H1 (cell line): ENCODE results near the gene HOOK1. TPM values are rescaled to one million over a fixed set of nuclear protein-coding genes. Genes with fewer than 3 reads are reported as not detected.

ENCODE experiments used
- ASH2L ChIP-seq: fragments of 200-600, 300-600 bp; sonication (generic); IDR thresholded peaks from one replicate; pipeline ENCODE4 v1.7.1; 2017; ENCODE audit warnings: low read length
- CBX5 ChIP-seq: fragments of 300-800, 300-1000 bp; sonication (generic); IDR thresholded peaks from 2 replicates; pipeline ENCODE4 v1.7.1; 2016; ENCODE audit warnings: antibody characterized with exemption, low read length, low read depth
- CTBP2 ChIP-seq: IDR thresholded peaks from 2 replicates; pipeline ENCODE4 v1.7.0; 2011; ENCODE audit warnings: borderline replicate concordance, mild to moderate bottlenecking, moderate library complexity, mixed read lengths, low read length; ENCODE audit not compliant: insufficient read depth, insufficient read length
- EP300 ChIP-seq, 2 experiments: IDR thresholded peaks; 1 replicate in 1 of 2; 2 replicates in 1 of 2; pipeline ENCODE4 v1.6.1; 2011 to 2012; ENCODE audit warnings: low read depth in 2 of 2, low read length in 2 of 2, mild to moderate bottlenecking in 2 of 2, borderline replicate concordance in 1 of 2, inconsistent platforms in 1 of 2, moderate library complexity in 1 of 2
- GABPA ChIP-seq: IDR thresholded peaks from 2 replicates; pipeline ENCODE4 v1.6.1; 2011; ENCODE audit warnings: mild to moderate bottlenecking, low read length, moderate library complexity, borderline replicate concordance; ENCODE audit not compliant: insufficient read depth
- HDAC6 ChIP-seq: IDR thresholded peaks from one replicate; pipeline ENCODE4 v1.7.1; 2012; ENCODE audit warnings: low read depth, mild to moderate bottlenecking, inconsistent platforms, low read length, moderate library complexity
- JUND ChIP-seq: IDR thresholded peaks from 2 replicates; pipeline ENCODE4 v1.6.1; 2011; ENCODE audit warnings: mild to moderate bottlenecking, improper control_type of control experiment, low read length
- KDM1A ChIP-seq: fragments of 200-600, 300-600 bp; sonication (generic); IDR thresholded peaks from 2 replicates; pipeline ENCODE4 v1.7.1; 2016; ENCODE audit warnings: mild to moderate bottlenecking, low read length, borderline replicate concordance
- RAD21 ChIP-seq, 2 experiments: IDR thresholded peaks in 1 of 2; conservative IDR thresholded peaks in 1 of 2; 2 replicates each; pipeline ENCODE4 v1.6.1; 2011; ENCODE audit warnings: low read depth in 2 of 2, low read length in 2 of 2, improper control_type of control experiment in 1 of 2, inconsistent platforms in 1 of 2, mild to moderate bottlenecking in 1 of 2, moderate library complexity in 1 of 2
- RBBP5 ChIP-seq: IDR thresholded peaks from 2 replicates; pipeline ENCODE4 v1.7.1; 2012; ENCODE audit warnings: low read depth, mild to moderate bottlenecking, inconsistent platforms, low read length, moderate library complexity, borderline replicate concordance
- RXRA ChIP-seq: IDR thresholded peaks from 2 replicates; pipeline ENCODE4 v1.6.1; 2011; ENCODE audit warnings: low read depth, mild to moderate bottlenecking, low read length, moderate library complexity; ENCODE audit not compliant: insufficient read depth
- SP2 ChIP-seq: IDR thresholded peaks from 2 replicates; pipeline ENCODE4 v1.6.1; 2012; ENCODE audit warnings: mild to moderate bottlenecking, low read length, inconsistent platforms
- TAF1 ChIP-seq: IDR thresholded peaks from 2 replicates; pipeline ENCODE4 v1.6.1; 2011; ENCODE audit warnings: mild to moderate bottlenecking, low read depth, low read length
- TEAD4 ChIP-seq: IDR thresholded peaks from 2 replicates; pipeline ENCODE4 v1.6.1; 2012; ENCODE audit warnings: low read depth, low read length, inconsistent platforms, mixed read lengths
- ZNF274 ChIP-seq: IDR thresholded peaks from 2 replicates; pipeline ENCODE4 v1.7.0; 2012; ENCODE audit warnings: low read length, borderline replicate concordance; ENCODE audit errors: extremely low read depth
- polyA plus RNA-seq, 7 experiments: library from polyadenylated mRNA; depleted of rRNA in 3 of 7; stranded (reverse) in 5 of 7; unstranded in 2 of 7; fragments of >200 nt in 5 of 7; fragments of 200-250 nt in 2 of 7; gene quantifications; 1 replicate in 5 of 7; 2 replicates in 1 of 7; 4 replicates in 1 of 7; pipeline versions ENCODE4 v1.2.1 to v1.2.3, GENCODE V29; 2011 to 2013; ENCODE audit warnings: missing spikeins in 2 of 7, mixed read lengths in 2 of 7
- total RNA-seq: library from RNA; stranded (reverse); fragmentation: NEBNext Ultra II Directional; extraction: Animal tissue kit (Norgen Biotek cat#: 25700); gene quantifications from 2 replicates; pipeline ENCODE4 v1.2.1, GENCODE V29; 2021
- TF ChIP-seq, protein P1 (sequence below): IDR thresholded peaks from 2 replicates; pipeline ENCODE4 v1.6.1; 2012; ENCODE audit warnings: low read length, inconsistent platforms
- TF ChIP-seq, protein P2 (sequence below), 3 experiments: IDR thresholded peaks; 1 replicate in 2 of 3; 2 replicates in 1 of 3; pipeline versions ENCODE4 v1.5.1 to v1.6.1; 2011; ENCODE audit warnings: low read length in 3 of 3, mild to moderate bottlenecking in 3 of 3, inconsistent platforms in 2 of 3, low read depth in 1 of 3, moderate library complexity in 1 of 3; ENCODE audit not compliant: insufficient read depth in 1 of 3; ENCODE audit errors: control extremely low read depth in 1 of 3

The HOOK1 gene
- total and polyA plus RNA-seq, 2 of the 8 experiments (the other 6 are each of a cell fraction or from before 2014, with no cell fraction given), result 5.6 to 34.5 TPM

DNA sequence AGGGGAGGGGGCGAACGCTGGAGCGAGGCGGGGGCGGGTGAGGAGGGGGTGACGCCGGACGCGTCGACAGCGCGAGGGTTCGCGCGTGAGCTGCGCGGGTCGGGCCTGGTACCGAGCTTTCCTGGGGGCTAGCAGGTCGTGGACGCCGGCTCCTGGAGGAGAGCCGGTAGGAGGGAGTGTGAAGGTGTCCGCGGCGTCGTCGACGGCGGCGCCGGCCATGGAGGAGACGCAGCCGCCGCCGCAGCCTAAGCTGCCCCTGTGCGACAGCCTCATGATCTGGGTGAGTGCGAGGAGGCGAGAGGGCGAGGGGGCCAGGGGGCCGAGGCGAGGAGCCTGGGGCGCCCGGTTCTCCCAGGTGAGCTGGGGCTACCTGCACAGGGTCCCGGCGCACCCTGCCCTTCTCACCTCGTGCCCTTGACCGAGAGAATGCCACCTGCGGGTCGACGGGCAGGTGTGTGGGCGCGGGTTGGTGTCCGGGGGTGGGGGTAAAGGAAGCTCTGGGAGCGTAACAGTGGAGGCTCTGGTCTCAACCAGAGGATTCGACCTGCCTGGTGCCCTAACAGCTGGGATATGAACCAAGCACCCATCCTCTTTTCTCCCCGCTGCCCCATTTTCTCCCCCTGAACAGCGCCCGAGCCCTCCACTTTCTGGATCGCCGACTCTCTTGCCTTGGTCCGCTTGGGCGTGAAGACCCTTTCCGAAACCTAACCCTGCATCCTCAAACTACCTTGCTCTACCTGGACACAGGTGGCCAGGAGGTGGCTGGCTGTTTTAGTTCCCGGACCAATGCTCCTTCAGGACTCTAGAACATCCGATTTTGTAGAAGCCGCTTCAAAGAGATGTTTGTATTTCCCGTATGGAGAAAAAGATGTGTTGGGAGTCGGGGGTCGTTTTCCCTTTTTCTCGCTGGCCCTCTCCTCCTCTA is at the start of gene HOOK1 (continued):
- TF ChIP-seq ASH2L, result peak; percentile 75
- TF ChIP-seq KDM1A, result no peak; the same call in 1 of the 2 replicates
- TF ChIP-seq SP2, result no peak
- TF ChIP-seq EP300 (IDR thresholded peaks at IDR 0.05; ENCODE audit: borderline replicate concordance in 1 of 2, low read depth in 2 of 2, low read length in 2 of 2), result no peak
- TF ChIP-seq, protein P1, sequence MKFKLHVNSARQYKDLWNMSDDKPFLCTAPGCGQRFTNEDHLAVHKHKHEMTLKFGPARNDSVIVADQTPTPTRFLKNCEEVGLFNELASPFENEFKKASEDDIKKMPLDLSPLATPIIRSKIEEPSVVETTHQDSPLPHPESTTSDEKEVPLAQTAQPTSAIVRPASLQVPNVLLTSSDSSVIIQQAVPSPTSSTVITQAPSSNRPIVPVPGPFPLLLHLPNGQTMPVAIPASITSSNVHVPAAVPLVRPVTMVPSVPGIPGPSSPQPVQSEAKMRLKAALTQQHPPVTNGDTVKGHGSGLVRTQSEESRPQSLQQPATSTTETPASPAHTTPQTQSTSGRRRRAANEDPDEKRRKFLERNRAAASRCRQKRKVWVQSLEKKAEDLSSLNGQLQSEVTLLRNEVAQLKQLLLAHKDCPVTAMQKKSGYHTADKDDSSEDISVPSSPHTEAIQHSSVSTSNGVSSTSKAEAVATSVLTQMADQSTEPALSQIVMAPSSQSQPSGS, result no peak
- TF ChIP-seq RXRA, result no peak
- TF ChIP-seq TAF1, result peak; percentile 39; the same call in 1 of the 2 replicates
- TF ChIP-seq ZNF274, result no peak
- TF ChIP-seq RBBP5, result no peak
- no peak for TF ChIP-seq RAD21 (IDR thresholded peaks at IDR 0.05 in 1 of 2, conservative IDR thresholded peaks at IDR 0.05 in 1 of 2; ENCODE audit: low read depth in 2 of 2, low read length in 2 of 2)
- no peak for TF ChIP-seq CTBP2
- no peak for TF ChIP-seq CBX5
- no peak for TF ChIP-seq GABPA
- no peak for TF ChIP-seq TEAD4
- TF ChIP-seq HDAC6, result no peak
- TF ChIP-seq, protein P2, sequence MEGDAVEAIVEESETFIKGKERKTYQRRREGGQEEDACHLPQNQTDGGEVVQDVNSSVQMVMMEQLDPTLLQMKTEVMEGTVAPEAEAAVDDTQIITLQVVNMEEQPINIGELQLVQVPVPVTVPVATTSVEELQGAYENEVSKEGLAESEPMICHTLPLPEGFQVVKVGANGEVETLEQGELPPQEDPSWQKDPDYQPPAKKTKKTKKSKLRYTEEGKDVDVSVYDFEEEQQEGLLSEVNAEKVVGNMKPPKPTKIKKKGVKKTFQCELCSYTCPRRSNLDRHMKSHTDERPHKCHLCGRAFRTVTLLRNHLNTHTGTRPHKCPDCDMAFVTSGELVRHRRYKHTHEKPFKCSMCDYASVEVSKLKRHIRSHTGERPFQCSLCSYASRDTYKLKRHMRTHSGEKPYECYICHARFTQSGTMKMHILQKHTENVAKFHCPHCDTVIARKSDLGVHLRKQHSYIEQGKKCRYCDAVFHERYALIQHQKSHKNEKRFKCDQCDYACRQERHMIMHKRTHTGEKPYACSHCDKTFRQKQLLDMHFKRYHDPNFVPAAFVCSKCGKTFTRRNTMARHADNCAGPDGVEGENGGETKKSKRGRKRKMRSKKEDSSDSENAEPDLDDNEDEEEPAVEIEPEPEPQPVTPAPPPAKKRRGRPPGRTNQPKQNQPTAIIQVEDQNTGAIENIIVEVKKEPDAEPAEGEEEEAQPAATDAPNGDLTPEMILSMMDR (IDR thresholded peaks at IDR 0.05; ENCODE audit: control extremely low read depth in 1 of 3, insufficient read depth in 1 of 3, low read depth in 1 of 3, low read length in 3 of 3), result no peak
- TF ChIP-seq JUND, result no peak
